CD4-positive, alpha-beta T cell (primary cell): Measurements from ENCODE around the gene REV3L. TPM values are rescaled to one million over a fixed set of nuclear protein-coding genes. Genes with fewer than 3 reads are reported as not detected.

Experiments used
- ATAC-seq: fragments of 200-7000 bp; cut with Tn5 transposase; one replicate; pipeline ENCODE4 v1.10.0; 2022; ENCODE audit warnings: mild to moderate bottlenecking; ENCODE audit not compliant: poor library complexity
- CTCF ChIA-PET: fragments of 350-600 bp; sonication (Branson Sonifier 250); formaldehyde crosslinking; loops from one replicate; lab custom pipeline; 2021; ENCODE audit warnings: antibody characterized with exemption, inconsistent platforms; lab: Charles Lee
- POLR2A ChIA-PET: fragments of 350-600 bp; sonication (Branson Sonifier 250); formaldehyde crosslinking; loops from one replicate; lab custom pipeline; 2021; ENCODE audit warnings: antibody characterized with exemption, inconsistent platforms; lab: Charles Lee
- DNase-seq, 14 experiments: peaks; one replicate each; pipeline ENCODE4 v3.0.0-alpha.2; 2013 to 2020; ENCODE audit warnings: mixed read lengths in 2 of 14
- H3K27ac ChIP-seq, 2 donors: one replicate each; pipeline versions ENCODE4 v1.5.1 to v1.7.0; 2013; ENCODE audit warnings: low read length in 2 of 2, low read depth in 1 of 2, mild to moderate bottlenecking in 1 of 2
- H3K27me3 ChIP-seq, 2 experiments: 1 replicate in 1 of 2; 2 replicates in 1 of 2; pipeline versions ENCODE4 v1.6.1 to v1.7.0; 2013; ENCODE audit warnings: low read length in 2 of 2, control low read depth in 1 of 2, mild to moderate bottlenecking in 1 of 2, moderate library complexity in 1 of 2; ENCODE audit not compliant: insufficient read depth in 2 of 2, control insufficient read depth in 1 of 2
- H3K36me3 ChIP-seq: one replicate; pipeline ENCODE4 v1.6.1; 2013; ENCODE audit warnings: low read length, control low read depth; ENCODE audit not compliant: insufficient read depth
- H3K4me1 ChIP-seq: one replicate; pipeline ENCODE4 v1.6.1; 2013; ENCODE audit warnings: low read length, control low read depth; ENCODE audit not compliant: insufficient read depth
- H3K4me3 ChIP-seq: one replicate; pipeline ENCODE4 v1.5.1; 2013; ENCODE audit warnings: mild to moderate bottlenecking, low read length, moderate library complexity
- H3K9me3 ChIP-seq, 2 experiments: 1 replicate in 1 of 2; 2 replicates in 1 of 2; pipeline versions ENCODE4 v1.6.1 to v1.7.0; 2013; ENCODE audit warnings: low read length in 2 of 2, mild to moderate bottlenecking in 2 of 2, control low read depth in 1 of 2, moderate library complexity in 1 of 2; ENCODE audit not compliant: control insufficient read depth in 1 of 2, insufficient read depth in 1 of 2
- H3K27ac Mint-ChIP-seq: one replicate; pipeline ENCODE4 v1.8.0; 2020; ENCODE audit warnings: mixed read lengths
- H3K27me3 Mint-ChIP-seq: one replicate; pipeline ENCODE4 v1.8.0; 2021; ENCODE audit warnings: mixed read lengths
- H3K36me3 Mint-ChIP-seq: one replicate; pipeline ENCODE4 v1.8.0; 2021; ENCODE audit warnings: low read depth, mixed read lengths
- H3K4me1 Mint-ChIP-seq: one replicate; pipeline ENCODE4 v1.8.0; 2021; ENCODE audit warnings: low read depth, mixed read lengths
- H3K4me3 Mint-ChIP-seq: one replicate; pipeline ENCODE4 v1.8.0; 2020; ENCODE audit warnings: mild to moderate bottlenecking, mixed read lengths
- H3K9me3 Mint-ChIP-seq: one replicate; pipeline ENCODE4 v1.8.0; 2020; ENCODE audit warnings: mixed read lengths
- intact Hi-C, 2 experiments: fragments of 100-400 bp; cut with DNase I in 1 of 2; cut with micrococcal nuclease in 1 of 2; formaldehyde crosslinking; loops; one replicate each; pipeline versions ENCODE4 v1.15.1 to v1.9.0; 2023 to 2025; cut with DNase I, micrococcal nuclease
- total RNA-seq, 174 experiments: library from RNA in 2 of 174; stranded (reverse) in 2 of 174; gene quantifications; one replicate each; pipeline ENCODE4 v1.2.3 and lab custom pipeline; 2021 to 2026
- TF ChIP-seq, protein P1 (sequence below): fragments of 200-600 bp; IDR thresholded peaks from one replicate; pipeline ENCODE4 v1.8.0; 2022; ENCODE audit warnings: antibody characterized with exemption, mild to moderate bottlenecking

REV3L gene
- total RNA-seq, 2 experiments from 2014 or later = 17.0 to 20.6 TPM

DNA sequence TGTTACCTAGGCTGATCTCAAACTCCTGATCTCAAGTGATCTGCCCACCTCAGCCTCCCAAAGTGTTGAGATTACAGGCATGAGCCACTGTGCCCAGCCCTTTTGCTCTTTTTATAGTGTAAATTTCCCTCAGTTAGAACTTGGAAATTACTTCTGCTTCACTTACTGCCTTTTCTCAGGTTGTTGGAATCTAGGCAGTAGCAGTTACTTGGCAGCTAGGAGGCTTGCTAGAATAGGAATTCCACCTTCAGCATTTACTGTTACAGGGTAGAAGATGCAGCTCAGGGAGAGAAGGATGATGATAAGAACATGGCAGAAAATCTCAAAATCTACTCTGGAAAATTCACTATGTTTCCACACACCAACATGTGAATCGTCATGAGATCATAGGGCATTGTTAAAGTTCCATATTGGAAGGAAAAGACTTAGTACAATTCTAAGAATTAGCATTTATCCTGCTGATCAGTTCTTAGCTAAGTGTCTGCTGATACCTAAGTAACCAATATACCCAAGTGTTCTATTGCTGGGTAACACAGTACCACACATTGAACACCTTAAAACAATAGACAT is 213.5 kb downstream of the REV3L start:
- H3K4me3 Mint-ChIP-seq = no peak overlapping the region
- H3K27me3 Mint-ChIP-seq = no peaks in the 10 kb centered on the region
- H3K27me3 ChIP-seq = no peaks in the 10 kb centered on the region
- DNase-seq (no peak), ATAC-seq (no peak)
- POLR2A ChIA-PET = interaction anchor here (2.4 kb wide), 1 partner anchor 10 kb away, joined by 9 read pairs; a partner anchor contains a TSS
- no peak overlapping the region for H3K27ac ChIP-seq
- no peak overlapping the region for H3K27ac Mint-ChIP-seq
- intact Hi-C loops = no loop called here
- H3K4me1 ChIP-seq = no peaks in the 10 kb centered on the region
- H3K4me1 Mint-ChIP-seq = peaks cover 26% of the 10 kb centered on the region
- H3K9me3 Mint-ChIP-seq = peaks cover 10% of the 10 kb centered on the region
- CTCF ChIA-PET = no interaction called here
- H3K4me3 ChIP-seq = no peak overlapping the region
- H3K9me3 ChIP-seq = peaks cover 14 to 18% of the 10 kb centered on the region in 2 experiments
- TF ChIP-seq, protein P1, sequence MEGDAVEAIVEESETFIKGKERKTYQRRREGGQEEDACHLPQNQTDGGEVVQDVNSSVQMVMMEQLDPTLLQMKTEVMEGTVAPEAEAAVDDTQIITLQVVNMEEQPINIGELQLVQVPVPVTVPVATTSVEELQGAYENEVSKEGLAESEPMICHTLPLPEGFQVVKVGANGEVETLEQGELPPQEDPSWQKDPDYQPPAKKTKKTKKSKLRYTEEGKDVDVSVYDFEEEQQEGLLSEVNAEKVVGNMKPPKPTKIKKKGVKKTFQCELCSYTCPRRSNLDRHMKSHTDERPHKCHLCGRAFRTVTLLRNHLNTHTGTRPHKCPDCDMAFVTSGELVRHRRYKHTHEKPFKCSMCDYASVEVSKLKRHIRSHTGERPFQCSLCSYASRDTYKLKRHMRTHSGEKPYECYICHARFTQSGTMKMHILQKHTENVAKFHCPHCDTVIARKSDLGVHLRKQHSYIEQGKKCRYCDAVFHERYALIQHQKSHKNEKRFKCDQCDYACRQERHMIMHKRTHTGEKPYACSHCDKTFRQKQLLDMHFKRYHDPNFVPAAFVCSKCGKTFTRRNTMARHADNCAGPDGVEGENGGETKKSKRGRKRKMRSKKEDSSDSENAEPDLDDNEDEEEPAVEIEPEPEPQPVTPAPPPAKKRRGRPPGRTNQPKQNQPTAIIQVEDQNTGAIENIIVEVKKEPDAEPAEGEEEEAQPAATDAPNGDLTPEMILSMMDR = no peak
- peaks cover 57% of the 10 kb centered on the region for H3K36me3 ChIP-seq
- H3K36me3 Mint-ChIP-seq = peaks cover 82% of the 10 kb centered on the region

DNA sequence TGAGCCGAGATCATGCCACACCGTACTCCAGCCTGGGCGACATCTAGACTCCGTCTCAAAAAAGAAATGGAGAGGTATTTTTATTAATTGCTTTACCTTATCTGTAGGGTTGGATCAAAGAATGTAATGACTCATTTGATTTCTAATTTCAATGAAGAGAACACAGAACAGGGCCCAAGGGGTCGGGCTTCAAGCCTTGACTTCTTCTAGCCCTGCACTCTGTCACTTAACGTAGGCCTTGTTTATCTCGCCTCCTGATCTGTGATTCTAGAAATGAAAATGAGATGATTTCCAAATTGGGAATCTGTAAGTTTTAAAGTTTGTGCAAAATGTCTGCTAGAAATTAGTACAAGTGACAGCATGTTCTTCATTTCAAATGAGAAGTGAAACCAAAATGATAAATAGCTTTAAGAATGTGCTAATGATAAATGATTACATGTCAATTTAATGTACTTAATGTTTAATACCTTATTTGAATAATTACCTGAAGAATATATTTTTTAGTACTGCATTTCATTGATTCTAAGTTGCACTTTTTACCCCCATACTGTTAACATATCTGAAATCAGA is 215.2 kb downstream of the REV3L start:
- POLR2A ChIA-PET = no interaction called here
- H3K27ac Mint-ChIP-seq = no peak overlapping the region

DNA sequence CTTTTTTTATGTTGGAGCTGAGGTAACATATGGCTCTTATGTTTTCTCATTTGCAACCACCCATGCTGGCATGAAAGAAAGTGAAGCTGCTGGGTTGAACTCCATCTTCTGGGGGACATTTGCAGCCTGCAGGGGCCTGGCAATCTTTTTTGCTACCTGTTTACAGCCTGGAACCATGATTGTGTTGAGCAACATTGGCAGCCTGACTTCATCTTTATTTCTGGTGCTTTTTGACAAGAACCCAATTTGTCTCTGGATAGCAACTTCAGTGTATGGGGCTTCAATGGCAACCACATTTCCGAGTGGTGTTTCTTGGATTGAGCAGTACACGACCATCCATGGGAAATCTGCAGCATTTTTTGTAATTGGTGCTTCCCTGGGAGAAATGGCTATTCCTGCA is 216.7 kb downstream of the REV3L start:
- peaks cover 75% of the 10 kb centered on the region for H3K36me3 Mint-ChIP-seq
- H3K36me3 ChIP-seq = peaks cover 54% of the 10 kb centered on the region

More for the DNA sequence above, 215.2 kb downstream of the REV3L start:
- peaks cover 3% of the 10 kb centered on the region for H3K4me1 ChIP-seq
- H3K36me3 ChIP-seq = peaks cover 48% of the 10 kb centered on the region
- H3K4me1 Mint-ChIP-seq = peaks cover 31% of the 10 kb centered on the region
- H3K9me3 Mint-ChIP-seq = no peaks in the 10 kb centered on the region
- DNase-seq = no peak
- H3K4me3 ChIP-seq = no peak overlapping the region
- CTCF ChIA-PET = interaction anchor here (1.2 kb wide), 1 partner anchor 8 kb away, joined by 4 read pairs; a partner anchor contains a TSS
- H3K4me3 Mint-ChIP-seq = no peak overlapping the region
- ATAC-seq = no peak
- H3K9me3 ChIP-seq = peaks cover 0 to 9% of the 10 kb centered on the region in 2 experiments
- no peaks in the 10 kb centered on the region for H3K27me3 ChIP-seq
- no peak overlapping the region for H3K27ac ChIP-seq
- H3K36me3 Mint-ChIP-seq = peaks cover 77% of the 10 kb centered on the region
- intact Hi-C loops = no loop called here
- H3K27me3 Mint-ChIP-seq = no peaks in the 10 kb centered on the region
- TF ChIP-seq, protein P1 = no peak

More for the DNA sequence above, 216.7 kb downstream of the REV3L start:
- intact Hi-C loops = no loop called here
- Histone ChIP-seq H3K4me1 (peaks cover 6% of the 10 kb centered on the region), H3K4me3 (no peak overlapping the region), H3K27ac (no peak overlapping the region), H3K9me3 (peaks cover 0 to 8% of the 10 kb centered on the region in 2 experiments), H3K27me3 (no peaks in the 10 kb centered on the region)
- Mint-ChIP-seq H3K4me3 (no peak overlapping the region), H3K27me3 (no peaks in the 10 kb centered on the region), H3K27ac (no peak overlapping the region), H3K9me3 (no peaks in the 10 kb centered on the region), H3K4me1 (peaks cover 37% of the 10 kb centered on the region)
- DNase-seq (no peak), ATAC-seq (no peak)
- TF ChIP-seq, protein P1 = no peak
- ChIA-PET POLR2A (no interaction called here), CTCF (no interaction called here)
